ENCODE results near the gene MYO1B. TPM values are rescaled to one million over a fixed set of nuclear protein-coding genes. Genes with fewer than 3 reads are reported as not detected.

The MYO1B gene
- total and polyA plus RNA-seq, 2 donors (not counting 1 experiment from before 2014, with no cell fraction given) = 151 to 194 TPM

- no peaks in the 10 kb centered on the region for H3K9me3 ChIP-seq (ENCODE audit: control insufficient read depth, insufficient read depth, low read depth, low read length)
Measured at GRCh38 chr2:191415101-191415500, 169.9 kb downstream of the MYO1B start.

GRCh38 chr2:191415858-191416257 lies 170.7 kb downstream of the MYO1B start:
- no peak overlapping the region for H2AFZ ChIP-seq (ENCODE audit: low read length)
- H3K4me3 ChIP-seq (replicated peaks in 1 of 4; ENCODE audit: control extremely low read depth in 1 of 4, insufficient read depth in 1 of 4, low read depth in 3 of 4, low read length in 4 of 4) = no peak overlapping the region
- H3K9me3 ChIP-seq (ENCODE audit: control insufficient read depth, insufficient read depth, low read depth, low read length) = no peaks in the 10 kb centered on the region
- H3K36me3 ChIP-seq (ENCODE audit: control insufficient read depth, insufficient read depth, low read length) = peaks cover 4% of the 10 kb centered on the region
- H3K4me2 ChIP-seq (ENCODE audit: extremely low read depth, insufficient read depth, low read length) = no peak overlapping the region
- H3K79me2 ChIP-seq (ENCODE audit: control insufficient read depth, insufficient read depth, low read length) = no peaks in the 10 kb centered on the region
- no peak overlapping the region for H3K27ac ChIP-seq (ENCODE audit: insufficient read depth, low read length)
- H3K27me3 ChIP-seq (ENCODE audit: control insufficient read depth, insufficient read depth, low read length) = no peaks in the 10 kb centered on the region
- H3K4me1 ChIP-seq (ENCODE audit: control insufficient read depth, extremely low read depth, insufficient read depth, low read length) = peaks cover 3% of the 10 kb centered on the region
- TF ChIP-seq EZH2 (IDR thresholded peaks at IDR 0.05; ENCODE audit: low read length, missing control alignments) = no peak
- no peak for TF ChIP-seq CTCF (conservative IDR thresholded peaks at IDR 0.05 in 1 of 2, IDR thresholded peaks at IDR 0.05 in 1 of 2; ENCODE audit: low read depth in 1 of 2, low read length in 2 of 2)
- no peak overlapping the region for H3K9ac ChIP-seq (ENCODE audit: insufficient read depth, low read length)
- H4K20me1 ChIP-seq (ENCODE audit: control insufficient read depth, extremely low read depth, insufficient read depth, low read length) = no peaks in the 10 kb centered on the region
- no peak for DNase-seq (ENCODE audit: low read depth in 2 of 2)

More at GRCh38 chr2:191415101-191415500, 169.9 kb downstream of the MYO1B start:
- no peak for TF ChIP-seq EZH2 (IDR thresholded peaks at IDR 0.05; ENCODE audit: low read length, missing control alignments)
- no peak for TF ChIP-seq CTCF (conservative IDR thresholded peaks at IDR 0.05 in 1 of 2, IDR thresholded peaks at IDR 0.05 in 1 of 2; ENCODE audit: low read depth in 1 of 2, low read length in 2 of 2)
- Histone ChIP-seq H3K9ac (ENCODE audit: insufficient read depth, low read length) (no peak overlapping the region), H2AFZ (ENCODE audit: low read length) (no peak overlapping the region), H3K36me3 (ENCODE audit: control insufficient read depth, insufficient read depth, low read length) (peaks cover 4% of the 10 kb centered on the region), H3K4me3 (replicated peaks in 1 of 4; ENCODE audit: control extremely low read depth in 1 of 4, insufficient read depth in 1 of 4, low read depth in 3 of 4, low read length in 4 of 4) (no peak overlapping the region), H3K79me2 (ENCODE audit: control insufficient read depth, insufficient read depth, low read length) (no peaks in the 10 kb centered on the region), H3K4me1 (ENCODE audit: control insufficient read depth, extremely low read depth, insufficient read depth, low read length) (peaks cover 3% of the 10 kb centered on the region), H3K27ac (ENCODE audit: insufficient read depth, low read length) (no peak overlapping the region), H3K27me3 (ENCODE audit: control insufficient read depth, insufficient read depth, low read length) (no peaks in the 10 kb centered on the region), H4K20me1 (ENCODE audit: control insufficient read depth, extremely low read depth, insufficient read depth, low read length) (no peaks in the 10 kb centered on the region), H3K4me2 (ENCODE audit: extremely low read depth, insufficient read depth, low read length) (no peak overlapping the region)
- no peak for DNase-seq (ENCODE audit: low read depth in 2 of 2)

GRCh38 chr2:191417746-191418145 lies 172.5 kb downstream of the MYO1B start:
- Histone ChIP-seq H4K20me1 (ENCODE audit: control insufficient read depth, extremely low read depth, insufficient read depth, low read length) (no peaks in the 10 kb centered on the region), H2AFZ (ENCODE audit: low read length) (no peak overlapping the region), H3K4me1 (ENCODE audit: control insufficient read depth, extremely low read depth, insufficient read depth, low read length) (peaks cover 3% of the 10 kb centered on the region), H3K79me2 (ENCODE audit: control insufficient read depth, insufficient read depth, low read length) (no peaks in the 10 kb centered on the region), H3K4me2 (ENCODE audit: extremely low read depth, insufficient read depth, low read length) (no peak overlapping the region), H3K36me3 (ENCODE audit: control insufficient read depth, insufficient read depth, low read length) (peaks cover 4% of the 10 kb centered on the region), H3K27me3 (ENCODE audit: control insufficient read depth, insufficient read depth, low read length) (no peaks in the 10 kb centered on the region), H3K27ac (ENCODE audit: insufficient read depth, low read length) (peak overlapping the region; percentile 35), H3K4me3 (replicated peaks in 1 of 4; ENCODE audit: control extremely low read depth in 1 of 4, insufficient read depth in 1 of 4, low read depth in 3 of 4, low read length in 4 of 4) (no peak overlapping the region), H3K9ac (ENCODE audit: insufficient read depth, low read length) (no peak overlapping the region), H3K9me3 (ENCODE audit: control insufficient read depth, insufficient read depth, low read depth, low read length) (no peaks in the 10 kb centered on the region)
- no peak for TF ChIP-seq EZH2 (IDR thresholded peaks at IDR 0.05; ENCODE audit: low read length, missing control alignments)
- TF ChIP-seq CTCF (conservative IDR thresholded peaks at IDR 0.05 in 1 of 2, IDR thresholded peaks at IDR 0.05 in 1 of 2; ENCODE audit: low read depth in 1 of 2, low read length in 2 of 2) = no peak
- DNase-seq (ENCODE audit: low read depth in 2 of 2) = no peak

Measured in fibroblast of lung (primary cell).